Progenitor cell of endocrine pancreas (in vitro differentiated cells): ENCODE measurements around the gene FMN2. TPM values are rescaled to one million over a fixed set of nuclear protein-coding genes. Genes with fewer than 3 reads are reported as not detected.

Experiments
- DNase-seq: peaks from one replicate; pipeline ENCODE4 v3.0.0; 2021; ENCODE audit warnings: low spot score; ENCODE audit not compliant: unreplicated experiment
- H3K27ac Mint-ChIP-seq: 2 replicates; pipeline ENCODE4 v1.8.0; 2021; ENCODE audit warnings: mild to moderate bottlenecking, moderate library complexity, mixed read lengths
- H3K27me3 Mint-ChIP-seq: 2 replicates; pipeline ENCODE4 v1.8.0; 2021; ENCODE audit warnings: mixed read lengths
- H3K36me3 Mint-ChIP-seq: 2 replicates; pipeline ENCODE4 v1.8.0; 2022; ENCODE audit warnings: mixed read lengths; ENCODE audit not compliant: insufficient read depth
- H3K4me1 Mint-ChIP-seq: 2 replicates; pipeline ENCODE4 v1.8.0; 2021; ENCODE audit warnings: low read depth, mixed read lengths
- H3K4me3 Mint-ChIP-seq: 2 replicates; pipeline ENCODE4 v1.8.0; 2021; ENCODE audit warnings: low read depth, mild to moderate bottlenecking, moderate library complexity, mixed read lengths
- H3K9me3 Mint-ChIP-seq: 2 replicates; pipeline ENCODE4 v1.8.0; 2021; ENCODE audit warnings: low read depth, mixed read lengths
- total RNA-seq: library from RNA; stranded (reverse); gene quantifications from 2 replicates; pipeline ENCODE4 v1.2.1, GENCODE V29; 2021
- TF ChIP-seq, protein P1 (sequence below): fragments of 200-600 bp; sonication (generic); IDR thresholded peaks from one replicate; pipeline ENCODE4 v1.5.0; 2021; ENCODE audit warnings: antibody characterized with exemption, mild to moderate bottlenecking; ENCODE audit not compliant: unreplicated experiment

FMN2 gene
- total RNA-seq, 1 donor from 2014 or later, result 3.2 TPM

DNA sequence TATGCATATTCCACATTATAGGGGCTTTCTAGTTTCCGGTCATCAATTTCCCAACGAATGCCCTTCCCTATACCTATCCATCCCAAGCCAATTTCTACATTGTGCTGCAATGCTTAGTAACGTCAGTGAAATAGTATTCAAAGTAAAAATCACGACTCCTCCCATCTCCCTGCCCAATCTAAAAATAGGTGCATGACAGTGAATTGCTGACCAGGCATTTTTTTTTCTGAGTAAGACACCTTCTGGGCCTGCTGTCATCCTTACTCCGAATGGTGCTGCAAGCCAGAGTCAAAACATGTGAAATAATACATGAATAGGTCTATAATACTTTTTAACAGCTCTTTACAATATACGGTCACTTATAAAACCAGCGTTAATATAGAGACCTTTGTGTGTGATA is 400.1 kb downstream of the FMN2 start:
- DNase-seq, result no peak
- Mint-ChIP-seq H3K9me3 (no peaks in the 10 kb centered on the region), H3K27me3 (peaks cover 12% of the 10 kb centered on the region), H3K4me3 (no peak overlapping the region), H3K4me1 (peaks cover 5% of the 10 kb centered on the region), H3K36me3 (no peaks in the 10 kb centered on the region), H3K27ac (no peak overlapping the region)
- TF ChIP-seq, protein P1, sequence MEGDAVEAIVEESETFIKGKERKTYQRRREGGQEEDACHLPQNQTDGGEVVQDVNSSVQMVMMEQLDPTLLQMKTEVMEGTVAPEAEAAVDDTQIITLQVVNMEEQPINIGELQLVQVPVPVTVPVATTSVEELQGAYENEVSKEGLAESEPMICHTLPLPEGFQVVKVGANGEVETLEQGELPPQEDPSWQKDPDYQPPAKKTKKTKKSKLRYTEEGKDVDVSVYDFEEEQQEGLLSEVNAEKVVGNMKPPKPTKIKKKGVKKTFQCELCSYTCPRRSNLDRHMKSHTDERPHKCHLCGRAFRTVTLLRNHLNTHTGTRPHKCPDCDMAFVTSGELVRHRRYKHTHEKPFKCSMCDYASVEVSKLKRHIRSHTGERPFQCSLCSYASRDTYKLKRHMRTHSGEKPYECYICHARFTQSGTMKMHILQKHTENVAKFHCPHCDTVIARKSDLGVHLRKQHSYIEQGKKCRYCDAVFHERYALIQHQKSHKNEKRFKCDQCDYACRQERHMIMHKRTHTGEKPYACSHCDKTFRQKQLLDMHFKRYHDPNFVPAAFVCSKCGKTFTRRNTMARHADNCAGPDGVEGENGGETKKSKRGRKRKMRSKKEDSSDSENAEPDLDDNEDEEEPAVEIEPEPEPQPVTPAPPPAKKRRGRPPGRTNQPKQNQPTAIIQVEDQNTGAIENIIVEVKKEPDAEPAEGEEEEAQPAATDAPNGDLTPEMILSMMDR, result no peak

DNA sequence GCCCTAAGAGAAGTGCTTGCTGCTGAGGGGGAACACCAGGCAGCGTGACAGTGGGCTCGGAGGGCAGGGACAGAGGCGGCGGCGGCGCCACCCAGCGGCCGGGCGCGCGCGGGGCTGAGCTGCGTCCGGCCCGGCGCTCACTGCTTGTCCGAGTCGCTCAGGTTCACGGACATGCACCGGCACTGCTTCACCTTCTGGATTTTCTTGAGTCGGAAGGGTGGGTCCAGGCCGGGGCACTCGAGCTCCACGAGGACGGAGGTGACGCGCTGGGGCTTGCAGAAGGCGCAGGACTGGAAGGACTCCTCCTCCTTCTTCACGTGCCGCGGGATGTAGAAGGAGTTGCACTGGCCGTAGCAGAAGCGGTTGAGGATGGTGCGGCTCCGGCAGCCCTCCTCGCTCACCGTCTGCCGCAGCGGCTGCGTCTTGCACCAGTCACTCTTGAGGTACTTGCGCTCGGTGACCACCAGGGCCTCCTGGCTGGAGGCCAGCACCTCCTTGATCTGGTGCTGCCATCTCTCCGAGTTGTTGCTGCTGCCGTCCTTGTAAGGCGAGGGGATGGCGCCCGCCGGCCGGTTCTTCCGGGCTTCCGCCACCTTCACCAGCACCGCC is 401.3 kb downstream of the FMN2 start:
- no peak overlapping the region for H3K27ac Mint-ChIP-seq
- TF ChIP-seq, protein P1, result peak; percentile 51
- peak; percentile 29 for DNase-seq
- H3K27me3 Mint-ChIP-seq, result peaks cover 7% of the 10 kb centered on the region
- H3K4me1 Mint-ChIP-seq, result peaks cover 7% of the 10 kb centered on the region
- peak overlapping the region; percentile 71 for H3K4me3 Mint-ChIP-seq
- no peaks in the 10 kb centered on the region for H3K9me3 Mint-ChIP-seq
- no peaks in the 10 kb centered on the region for H3K36me3 Mint-ChIP-seq

DNA sequence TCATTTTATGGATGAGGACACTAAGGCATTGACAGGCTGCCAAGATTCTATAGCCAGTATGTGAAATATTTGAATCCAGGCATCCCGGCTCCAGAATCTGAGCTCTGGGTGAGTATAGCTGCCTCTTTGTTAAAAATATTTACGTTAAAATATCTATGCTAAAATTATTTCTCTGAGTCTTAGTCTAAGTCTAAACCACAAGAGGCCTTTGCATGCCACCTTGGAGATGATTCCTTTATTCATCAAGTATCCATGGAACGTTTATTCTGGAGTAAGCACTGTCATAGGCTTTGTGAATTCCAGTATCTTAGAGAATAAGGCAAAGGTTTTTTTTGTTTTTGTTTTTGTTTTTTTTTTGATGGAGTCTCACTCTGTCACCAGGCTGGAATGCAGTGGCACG is 403.9 kb downstream of the FMN2 start:
- Mint-ChIP-seq H3K27me3 (peaks cover 10% of the 10 kb centered on the region), H3K27ac (no peak overlapping the region), H3K4me3 (no peak overlapping the region), H3K36me3 (no peaks in the 10 kb centered on the region), H3K9me3 (no peaks in the 10 kb centered on the region), H3K4me1 (peaks cover 9% of the 10 kb centered on the region)
- DNase-seq, result no peak
- TF ChIP-seq, protein P1, result no peak

DNA sequence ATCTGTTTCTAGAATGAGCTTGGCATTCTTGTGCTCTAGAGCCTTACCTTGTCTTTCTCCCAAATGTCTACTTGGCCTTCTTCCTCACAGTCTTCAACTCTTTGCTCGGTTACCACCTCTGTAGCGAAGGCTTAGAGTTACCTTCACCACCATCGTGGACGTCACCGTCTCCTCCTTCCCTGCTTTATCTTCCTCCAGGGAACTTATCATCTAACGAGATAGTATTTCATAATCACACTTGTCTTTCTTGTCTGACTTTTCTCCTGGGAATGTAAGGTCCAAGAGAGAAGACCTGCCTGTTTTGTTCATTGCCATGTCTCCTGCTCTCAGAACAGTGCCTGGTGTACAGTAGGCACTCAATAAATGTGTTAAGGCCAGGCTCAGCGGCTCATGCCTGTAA is 404.7 kb downstream of the FMN2 start:
- H3K36me3 Mint-ChIP-seq, result no peaks in the 10 kb centered on the region
- no peak overlapping the region for H3K27ac Mint-ChIP-seq
- no peaks in the 10 kb centered on the region for H3K9me3 Mint-ChIP-seq

DNA sequence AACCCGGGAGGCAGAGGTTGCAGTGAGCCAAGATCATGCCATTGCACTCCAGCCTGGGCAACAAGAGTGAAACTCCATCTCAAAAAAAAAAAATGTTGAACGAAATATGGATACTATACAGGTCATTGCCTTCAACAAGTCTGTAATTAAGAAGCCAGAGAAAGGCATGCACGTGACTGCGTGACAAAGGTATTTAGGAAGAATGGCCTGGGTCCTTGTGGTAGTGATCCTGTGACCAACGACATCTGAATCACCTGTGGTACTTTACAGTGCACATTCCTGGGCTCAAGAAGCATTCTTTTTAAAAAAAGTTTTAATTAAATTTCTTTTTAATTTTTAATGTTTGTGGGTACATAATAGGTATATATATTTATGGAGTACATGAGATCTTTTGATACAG is 405.3 kb downstream of the FMN2 start:
- Mint-ChIP-seq H3K4me3 (no peak overlapping the region), H3K9me3 (no peaks in the 10 kb centered on the region), H3K27me3 (peaks cover 4% of the 10 kb centered on the region), H3K36me3 (no peaks in the 10 kb centered on the region), H3K4me1 (peaks cover 3% of the 10 kb centered on the region), H3K27ac (no peak overlapping the region)
- DNase-seq, result no peak
- TF ChIP-seq, protein P1, result no peak

More for the DNA sequence above, 404.7 kb downstream of the FMN2 start:
- DNase-seq, result no peak
- H3K4me3 Mint-ChIP-seq, result no peak overlapping the region
- peaks cover 7% of the 10 kb centered on the region for H3K27me3 Mint-ChIP-seq
- peaks cover 3% of the 10 kb centered on the region for H3K4me1 Mint-ChIP-seq
- TF ChIP-seq, protein P1, result no peak
